Measurements from ENCODE around the gene CTRB1.

- no peak for TF ChIP-seq CTCF (IDR thresholded peaks at IDR 0.05)
- TF ChIP-seq POLR2A (IDR thresholded peaks at IDR 0.05) = no peak
Observed at GRCh38 chr16:75231570-75231969, 12.8 kb downstream of the CTRB1 start.
